H9 (cell line): ENCODE measurements around the gene CCDC27. TPM values are rescaled to one million over a fixed set of nuclear protein-coding genes. Genes with fewer than 3 reads are reported as not detected.

Source experiments
- DNase-seq: peaks from one replicate; pipeline ENCODE4 v3.0.0-alpha.2; 2017
- H2AFZ ChIP-seq: one replicate; pipeline ENCODE4 v1.6.1; 2013; ENCODE audit warnings: mild to moderate bottlenecking, low read length, control low read depth, moderate library complexity
- H2AK5ac ChIP-seq: 2 replicates; pipeline ENCODE4 v1.6.1; 2013; ENCODE audit warnings: low read length, control low read depth, mixed read lengths; ENCODE audit not compliant: insufficient read length
- H2BK120ac ChIP-seq: one replicate; pipeline ENCODE4 v1.6.1; 2013; ENCODE audit warnings: low read depth, mild to moderate bottlenecking, low read length, control low read depth, inconsistent platforms; ENCODE audit not compliant: poor library complexity, severe bottlenecking
- H2BK12ac ChIP-seq: 2 replicates; pipeline ENCODE4 v1.6.1; 2013; ENCODE audit warnings: low read length, control low read depth, mixed read lengths, low read depth; ENCODE audit not compliant: insufficient read length
- H2BK15ac ChIP-seq: 2 replicates; pipeline ENCODE4 v1.6.1; 2013; ENCODE audit warnings: low read depth, low read length, control low read depth
- H2BK20ac ChIP-seq: one replicate; pipeline ENCODE4 v1.6.1; 2013; ENCODE audit warnings: low read depth, mild to moderate bottlenecking, low read length, control low read depth, inconsistent platforms; ENCODE audit not compliant: poor library complexity, severe bottlenecking
- H2BK5ac ChIP-seq: 2 replicates; pipeline ENCODE4 v1.6.1; 2013; ENCODE audit warnings: low read length, control low read depth, mixed read lengths; ENCODE audit not compliant: insufficient read length
- H3K14ac ChIP-seq: 2 replicates; pipeline ENCODE4 v1.6.1; 2013; ENCODE audit warnings: low read length, control low read depth; ENCODE audit not compliant: insufficient read depth
- H3K18ac ChIP-seq: 2 replicates; pipeline ENCODE4 v1.6.1; 2013; ENCODE audit warnings: low read depth, mild to moderate bottlenecking, mixed read lengths, low read length, control low read depth; ENCODE audit not compliant: insufficient read length
- H3K23ac ChIP-seq: 2 replicates; pipeline ENCODE4 v1.6.1; 2013; ENCODE audit warnings: low read length, control low read depth, mixed read lengths, low read depth; ENCODE audit not compliant: insufficient read length
- H3K23me2 ChIP-seq: 2 replicates; pipeline ENCODE4 v1.6.1; 2013; ENCODE audit warnings: low read depth, mild to moderate bottlenecking, mixed read lengths, low read length, control low read depth; ENCODE audit not compliant: insufficient read length, poor library complexity, severe bottlenecking
- H3K27ac ChIP-seq: 2 replicates; pipeline ENCODE4 v1.5.1; 2013; ENCODE audit warnings: low read length, control low read depth, mixed read lengths, low read depth; ENCODE audit not compliant: insufficient read length
- H3K27me3 ChIP-seq: 2 replicates; pipeline ENCODE4 v1.6.1; 2013; ENCODE audit warnings: low read length, control low read depth, inconsistent platforms; ENCODE audit not compliant: insufficient read depth
- H3K4ac ChIP-seq: 2 replicates; pipeline ENCODE4 v1.6.1; 2013; ENCODE audit warnings: low read depth, mild to moderate bottlenecking, control low read depth, inconsistent platforms, low read length, moderate library complexity
- H3K4me1 ChIP-seq: 2 replicates; pipeline ENCODE4 v1.6.1; 2013; ENCODE audit warnings: low read length, control low read depth, inconsistent platforms; ENCODE audit not compliant: insufficient read depth
- H3K4me2 ChIP-seq: 2 replicates; pipeline ENCODE4 v1.6.1; 2013; ENCODE audit warnings: low read length, control low read depth, mixed read lengths; ENCODE audit not compliant: insufficient read length, insufficient read depth
- H3K56ac ChIP-seq: 2 replicates; pipeline ENCODE4 v1.6.1; 2013; ENCODE audit warnings: low read depth, mild to moderate bottlenecking, mixed read lengths, low read length, control low read depth; ENCODE audit not compliant: insufficient read length
- H3K79me1 ChIP-seq: 2 replicates; pipeline ENCODE4 v1.6.1; 2013; ENCODE audit warnings: low read depth, mild to moderate bottlenecking, moderate library complexity, low read length, control low read depth, inconsistent platforms; ENCODE audit not compliant: insufficient read depth, poor library complexity, severe bottlenecking
- H3K79me2 ChIP-seq: 2 replicates; pipeline ENCODE4 v1.6.1; 2013; ENCODE audit warnings: low read length, control low read depth, inconsistent platforms; ENCODE audit not compliant: insufficient read depth
- H3K9ac ChIP-seq: 2 replicates; pipeline ENCODE4 v1.6.1; 2013; ENCODE audit warnings: low read length, control low read depth, mixed read lengths; ENCODE audit not compliant: insufficient read length; ENCODE audit errors: extremely low read depth
- H3K9me3 ChIP-seq: one replicate; pipeline ENCODE4 v1.6.1; 2013; ENCODE audit warnings: low read depth, low read length, inconsistent platforms; ENCODE audit not compliant: control insufficient read depth
- H3T11ph ChIP-seq: one replicate; pipeline ENCODE4 v1.6.1; 2013; ENCODE audit warnings: mild to moderate bottlenecking, low read length, control low read depth, inconsistent platforms
- H4K20me1 ChIP-seq: one replicate; pipeline ENCODE4 v1.6.1; 2013; ENCODE audit not compliant: control insufficient read depth, insufficient read length, insufficient read depth
- H4K5ac ChIP-seq: 2 replicates; pipeline ENCODE4 v1.6.1; 2013; ENCODE audit warnings: low read depth, mild to moderate bottlenecking, mixed read lengths, low read length, control low read depth; ENCODE audit not compliant: insufficient read length
- H4K8ac ChIP-seq: replicated peaks from 2 replicates; pipeline ENCODE4 v1.6.1; 2013; ENCODE audit warnings: low read length, control low read depth, mixed read lengths, low read depth; ENCODE audit not compliant: insufficient read length
- H4K91ac ChIP-seq: 2 replicates; pipeline ENCODE4 v1.6.1; 2013; ENCODE audit warnings: low read depth, mild to moderate bottlenecking, moderate library complexity, mixed read lengths, low read length, control low read depth; ENCODE audit not compliant: insufficient read length
- H3K27ac Mint-ChIP-seq, 3 experiments: 2 replicates in 2 of 3; 3 replicates in 1 of 3; pipeline ENCODE4 v1.8.0; 2020 to 2021; ENCODE audit warnings: mixed read lengths in 3 of 3, mild to moderate bottlenecking in 1 of 3, moderate library complexity in 1 of 3
- H3K27me3 Mint-ChIP-seq: 2 replicates; pipeline ENCODE4 v1.8.0; 2021; ENCODE audit warnings: low read depth, mild to moderate bottlenecking, moderate library complexity, mixed read lengths
- H3K36me3 Mint-ChIP-seq, 3 experiments: 2 replicates in 2 of 3; 3 replicates in 1 of 3; pipeline ENCODE4 v1.8.0; 2020 to 2021; ENCODE audit warnings: low read depth in 3 of 3, mixed read lengths in 3 of 3; ENCODE audit not compliant: insufficient read depth in 1 of 3
- H3K4me1 Mint-ChIP-seq, 2 experiments: 2 replicates each; pipeline ENCODE4 v1.8.0; 2020; ENCODE audit warnings: mixed read lengths in 2 of 2
- H3K4me3 Mint-ChIP-seq, 2 experiments: 2 replicates in 1 of 2; 3 replicates in 1 of 2; pipeline ENCODE4 v1.8.0; 2020 to 2021; ENCODE audit warnings: mild to moderate bottlenecking in 2 of 2, mixed read lengths in 2 of 2, moderate library complexity in 1 of 2
- H3K9me3 Mint-ChIP-seq, 2 experiments: 2 replicates in 1 of 2; 3 replicates in 1 of 2; pipeline ENCODE4 v1.8.0; 2020; ENCODE audit warnings: mild to moderate bottlenecking in 2 of 2, mixed read lengths in 2 of 2, moderate library complexity in 1 of 2
- WGBS: extraction: QIAGEN DNeasy Blood & Tissue Kit; methylation state at CpG from one replicate; pipeline ENCODE4 v1.1.7; 2013; ENCODE audit warnings: missing lambda C conversion rate, low lambda C conversion rate, mixed read lengths; ENCODE audit not compliant: insufficient read length; ENCODE audit errors: extremely low coverage; 5-methylcytosine and 5-hydroxymethylcytosine counted together
- total RNA-seq: library from RNA; stranded (reverse); gene quantifications from 2 replicates; pipeline ENCODE4 v1.2.1, GENCODE V29; 2021
- TF ChIP-seq, protein P1 (sequence below): fragments of 200-600 bp; sonication (generic); conservative IDR thresholded peaks from 3 replicates; pipeline ENCODE4 v1.8.0; 2021; ENCODE audit warnings: antibody characterized with exemption, mild to moderate bottlenecking

CCDC27 gene
- total RNA-seq, 1 experiment from 2014 or later: not detected

DNA sequence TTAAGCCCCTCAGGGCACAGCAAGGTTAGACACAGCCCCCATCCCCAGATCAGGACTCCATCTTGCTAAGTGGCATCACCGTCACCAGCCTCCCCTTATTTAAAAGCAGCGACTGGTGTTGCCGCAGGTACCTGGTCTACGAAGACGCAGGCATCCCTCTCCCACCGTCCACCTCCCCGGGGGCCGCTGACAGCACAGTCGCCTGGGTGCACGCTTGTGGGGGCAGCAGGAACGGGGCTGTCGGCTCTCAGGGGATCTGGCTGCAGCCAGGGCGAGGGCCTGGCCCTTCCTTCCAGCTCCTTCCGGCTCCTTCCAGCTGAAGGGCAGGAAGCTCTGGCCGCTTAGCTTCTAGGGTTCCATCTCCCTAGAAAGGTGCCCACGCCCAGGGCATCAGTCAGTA, 17.6 kb upstream of the CCDC27 start:
- WGBS: no CpG with 5 or more reads among the region's 16 CpGs
- H3K4me1 Mint-ChIP-seq: peaks cover 0 to 13% of the 10 kb centered on the region in 2 experiments; a peak in 2 of 4 replicates
- peaks cover 6 to 18% (median 10%) of the 10 kb centered on the region in 3 experiments; a peak in 5 of 7 replicates for H3K36me3 Mint-ChIP-seq

More for the DNA sequence above, 17.6 kb upstream of the CCDC27 start:
- DNase-seq: no peak
- H4K20me1 ChIP-seq: no peaks in the 10 kb centered on the region
- no peaks in the 10 kb centered on the region for H3K9me3 Mint-ChIP-seq
- H3K56ac ChIP-seq: no peak overlapping the region
- H2AK5ac ChIP-seq: no peak overlapping the region
- H3K27me3 ChIP-seq: no peaks in the 10 kb centered on the region
- no peak overlapping the region for H3K23ac ChIP-seq
- H3T11ph ChIP-seq: no peak overlapping the region
- no peaks in the 10 kb centered on the region for H3K4me1 ChIP-seq
- no peak overlapping the region for H2BK5ac ChIP-seq
- no peak overlapping the region for H2BK15ac ChIP-seq
- H2BK120ac ChIP-seq: no peak overlapping the region
- H3K4me3 Mint-ChIP-seq: no peak overlapping the region
- H3K4me2 ChIP-seq: no peak overlapping the region
- H2BK20ac ChIP-seq: no peak overlapping the region
- H3K4ac ChIP-seq: no peak overlapping the region
- no peak overlapping the region for H3K27ac ChIP-seq
- no peak overlapping the region for H3K9ac ChIP-seq
- no peak overlapping the region for H2BK12ac ChIP-seq
- no peaks in the 10 kb centered on the region for H3K79me1 ChIP-seq
- no peak overlapping the region for H4K8ac ChIP-seq
- TF ChIP-seq, protein P1, sequence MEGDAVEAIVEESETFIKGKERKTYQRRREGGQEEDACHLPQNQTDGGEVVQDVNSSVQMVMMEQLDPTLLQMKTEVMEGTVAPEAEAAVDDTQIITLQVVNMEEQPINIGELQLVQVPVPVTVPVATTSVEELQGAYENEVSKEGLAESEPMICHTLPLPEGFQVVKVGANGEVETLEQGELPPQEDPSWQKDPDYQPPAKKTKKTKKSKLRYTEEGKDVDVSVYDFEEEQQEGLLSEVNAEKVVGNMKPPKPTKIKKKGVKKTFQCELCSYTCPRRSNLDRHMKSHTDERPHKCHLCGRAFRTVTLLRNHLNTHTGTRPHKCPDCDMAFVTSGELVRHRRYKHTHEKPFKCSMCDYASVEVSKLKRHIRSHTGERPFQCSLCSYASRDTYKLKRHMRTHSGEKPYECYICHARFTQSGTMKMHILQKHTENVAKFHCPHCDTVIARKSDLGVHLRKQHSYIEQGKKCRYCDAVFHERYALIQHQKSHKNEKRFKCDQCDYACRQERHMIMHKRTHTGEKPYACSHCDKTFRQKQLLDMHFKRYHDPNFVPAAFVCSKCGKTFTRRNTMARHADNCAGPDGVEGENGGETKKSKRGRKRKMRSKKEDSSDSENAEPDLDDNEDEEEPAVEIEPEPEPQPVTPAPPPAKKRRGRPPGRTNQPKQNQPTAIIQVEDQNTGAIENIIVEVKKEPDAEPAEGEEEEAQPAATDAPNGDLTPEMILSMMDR: no peak
- H3K18ac ChIP-seq: no peak overlapping the region
- no peak overlapping the region for H3K27ac Mint-ChIP-seq
- no peaks in the 10 kb centered on the region for H3K79me2 ChIP-seq
- no peak overlapping the region for H4K5ac ChIP-seq
- no peak overlapping the region for H3K14ac ChIP-seq
- no peak overlapping the region for H4K91ac ChIP-seq
- H2AFZ ChIP-seq: no peak overlapping the region
- no peaks in the 10 kb centered on the region for H3K9me3 ChIP-seq
- H3K23me2 ChIP-seq: no peaks in the 10 kb centered on the region
- no peaks in the 10 kb centered on the region for H3K27me3 Mint-ChIP-seq
